OCI-LY1 (cell line): ENCODE measurements around the gene AMBRA1.

Experiments
- CTCF ChIP-seq: fragments of 200-600 bp; sonication (generic), shearing (Covaris generic); IDR thresholded peaks from 2 replicates; pipeline ENCODE4 v1.5.1; 2017; ENCODE audit warnings: mild to moderate bottlenecking, antibody characterized with exemption, low read length, moderate library complexity, mixed read lengths
- EZH2 ChIP-seq: fragments of 200-600 bp; sonication (generic), shearing (Covaris generic); IDR thresholded peaks from 2 replicates; pipeline ENCODE4 v1.8.0; 2017; ENCODE audit warnings: borderline replicate concordance, mixed run types, mild to moderate bottlenecking, antibody characterized with exemption, low read length, moderate library complexity, mixed read lengths

DNA sequence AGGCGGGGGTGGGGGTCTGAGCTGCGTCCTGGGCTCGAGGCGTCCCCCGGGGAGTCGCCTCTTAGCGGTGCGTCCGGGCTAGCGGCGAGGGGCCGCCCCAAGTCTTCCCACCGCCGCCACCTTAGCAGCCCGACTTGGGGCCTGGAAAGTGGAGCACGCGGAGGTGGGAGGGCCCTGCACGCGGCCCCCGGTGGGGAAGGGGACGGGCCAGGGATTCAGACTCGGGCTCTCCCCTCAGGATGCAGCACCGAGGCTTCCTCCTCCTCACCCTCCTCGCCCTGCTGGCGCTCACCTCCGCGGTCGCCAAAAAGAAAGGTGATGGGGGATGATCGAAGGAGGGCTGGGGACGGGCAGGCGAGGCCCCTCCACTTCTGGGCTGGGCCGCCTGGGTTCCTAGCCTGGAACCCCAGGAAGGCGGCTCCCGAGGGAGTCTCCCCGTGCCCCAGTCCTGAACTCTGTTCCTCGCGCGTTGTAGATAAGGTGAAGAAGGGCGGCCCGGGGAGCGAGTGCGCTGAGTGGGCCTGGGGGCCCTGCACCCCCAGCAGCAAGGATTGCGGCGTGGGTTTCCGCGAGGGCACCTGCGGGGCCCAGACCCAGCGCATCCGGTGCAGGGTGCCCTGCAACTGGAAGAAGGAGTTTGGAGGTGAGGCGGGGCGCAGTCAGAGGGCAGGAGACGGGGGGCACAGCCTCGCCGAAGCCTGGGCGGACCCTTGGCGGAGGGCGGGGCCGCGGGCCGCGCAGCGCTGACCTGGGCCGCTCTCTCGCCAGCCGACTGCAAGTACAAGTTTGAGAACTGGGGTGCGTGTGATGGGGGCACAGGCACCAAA is 211.8 kb downstream of the AMBRA1 start:
- TF ChIP-seq EZH2 (no peak), CTCF (no peak)
